Motor neuron (in vitro differentiated cells): ENCODE data around the gene ANKRD13C. TPM values are rescaled to one million over a fixed set of nuclear protein-coding genes. Genes with fewer than 3 reads are reported as not detected.

Experiments used
- ATAC-seq, 8 experiments: fragments of 200-7000 bp; cut with Tn5 transposase; replicated peaks in 6 of 8; 2 replicates each; pipeline ENCODE4 v1.8.0; 2021; ENCODE audit warnings: mild to moderate bottlenecking in 8 of 8, moderate library complexity in 8 of 8
- H3K27ac ChIP-seq, 2 donors: fragments of 250-450 bp; sonication (Bioruptor Pico); 2 replicates each; pipeline ENCODE4 v1.9.0; 2021; ENCODE audit warnings: antibody characterized with exemption in 2 of 2, mild to moderate bottlenecking in 2 of 2, moderate library complexity in 1 of 2
- H3K4me1 ChIP-seq, 2 donors: fragments of 250-450 bp; sonication (Bioruptor Pico); replicated peaks in 1 of 2; 2 replicates each; pipeline ENCODE4 v1.6.1; 2021; ENCODE audit warnings: antibody characterized with exemption in 2 of 2, mild to moderate bottlenecking in 2 of 2, moderate library complexity in 1 of 2
- H3K4me3 ChIP-seq, 5 donors: fragments of 250-450 bp; sonication (Bioruptor Pico); 2 replicates each; pipeline ENCODE4 v1.9.0; 2021; ENCODE audit warnings: antibody characterized with exemption in 5 of 5, mild to moderate bottlenecking in 5 of 5, moderate library complexity in 4 of 5
- WGBS, 10 experiments: fragments of 450-650 bp; shearing (Covaris generic); methylation state at CpG; one replicate each; pipeline ENCODE4 v1.0.0; 2022; 5-methylcytosine and 5-hydroxymethylcytosine counted together
- in situ Hi-C, 9 experiments: fragments of 400-800 bp; cut with MboI; loops; one replicate each; pipeline ENCODE4 v1.15.0; 2021; ENCODE audit warnings: low sequenced_read_pairs in 9 of 9, low pct_unique_long_range_greater_than_20kb in 2 of 9; ENCODE audit not compliant: unreplicated experiment in 9 of 9
- total RNA-seq, 8 experiments: library from RNA; unstranded; fragments of 300-600 nt; gene quantifications; 2 replicates each; pipeline versions ENCODE4 v1.2.3 to v1.2.4, GENCODE V29; 2022

The ANKRD13C gene
- 10 to 100 TPM; 26.6 to 39.0 (median 37.0) TPM for total RNA-seq

GRCh38 chr1:70354332-70355110 is at the start of gene ANKRD13C:
ANKRD13C (minus strand) TSS chr1:70354722; CDS start chr1:70354408, 314 bp downstream.
- Histone ChIP-seq H3K4me3 (peak within 1 kb of the TSS; percentile 87 to 98 (median 90)), H3K4me1 (peaks cover 21 to 26% of the 10 kb centered on the region in 2 donors), H3K27ac (peak within 1 kb of the TSS; percentile 96)
- in situ Hi-C loops: no loop called here
- ATAC-seq: peak; percentile 93 to 99 (median 97)
- 0 to 20% (median 1%) methylated on average over 1 to 32 of the region's 65 CpGs; no CpG with 5 or more reads in 2 of the 10 experiments for WGBS, 10 experiments

- WGBS, 10 experiments: 17 to 100% (median 71%) methylated on average over 1 to 2 of the region's 2 CpGs; no CpG with 5 or more reads in 2 of the 10 experiments
- in situ Hi-C loops: no loop called here
- Histone ChIP-seq H3K4me1 (peaks cover 7% of the 10 kb centered on the region in 2 donors), H3K4me3 (no peak overlapping the region), H3K27ac (no peak overlapping the region)
- ATAC-seq: no peak
Measured at GRCh38 chr1:70403759-70404158, 49.2 kb upstream of the ANKRD13C start.

- in situ Hi-C loops: no loop called here
- no peak for ATAC-seq
- 29 to 100% (median 86%) methylated on average over 1 of the region's 1 CpG; no CpG with 5 or more reads in 6 of the 10 experiments for WGBS, 10 experiments
- Histone ChIP-seq H3K27ac (no peak overlapping the region), H3K4me1 (peaks cover 7% of the 10 kb centered on the region in 2 donors), H3K4me3 (no peak overlapping the region)
Measured at GRCh38 chr1:70401974-70402373, 47.5 kb upstream of the ANKRD13C start.

- Histone ChIP-seq H3K4me1 (peaks cover 7% of the 10 kb centered on the region in 2 donors), H3K27ac (no peak overlapping the region), H3K4me3 (no peak overlapping the region)
- 33 to 100% (median 79%) methylated on average over 1 of the region's 1 CpG for WGBS, 10 experiments
- no peak for ATAC-seq
- in situ Hi-C loops: no loop called here
Measured at GRCh38 chr1:70400335-70400734, 45.8 kb upstream of the ANKRD13C start.

GRCh38 chr1:70397013-70397412 is 42.5 kb upstream of the ANKRD13C start:
- peak in 2 of 8 experiments; percentile 27 to 52 for ATAC-seq
- H3K4me1 ChIP-seq: peaks cover 7% of the 10 kb centered on the region in 2 donors
- no peak overlapping the region for H3K27ac ChIP-seq
- in situ Hi-C loops: no loop called here
- 33 to 86% (median 75%) methylated on average over 2 to 7 of the region's 7 CpGs; no CpG with 5 or more reads in 2 of the 10 experiments for WGBS, 10 experiments
- H3K4me3 ChIP-seq: no peak overlapping the region

- 8 to 100% (median 54%) methylated on average over 1 to 2 of the region's 2 CpGs for WGBS, 10 experiments
- Histone ChIP-seq H3K4me1 (peaks cover 7% of the 10 kb centered on the region in 2 donors), H3K4me3 (no peak overlapping the region), H3K27ac (no peak overlapping the region)
- ATAC-seq: peak in 2 of 8 experiments; percentile 22 to 80
- in situ Hi-C loops: no loop called here
Measured at GRCh38 chr1:70396607-70397006, 42.1 kb upstream of the ANKRD13C start.

- no peaks in the 10 kb centered on the region for H3K4me1 ChIP-seq
- in situ Hi-C loops: no loop called here
- no peak overlapping the region for H3K4me3 ChIP-seq
- no peak overlapping the region for H3K27ac ChIP-seq
- ATAC-seq: no peak
Measured at GRCh38 chr1:70392626-70393025, 38.1 kb upstream of the ANKRD13C start.

- H3K27ac ChIP-seq: no peak overlapping the region
- 77 to 100% (median 94%) methylated on average over 2 to 5 of the region's 5 CpGs; no CpG with 5 or more reads in 5 of the 10 experiments for whole genome bisulfite sequencing, 10 experiments
- H3K4me1 ChIP-seq: no peaks in the 10 kb centered on the region
- ATAC-seq: no peak
- in situ Hi-C loops: no loop called here
- no peak overlapping the region for H3K4me3 ChIP-seq
Measured at GRCh38 chr1:70387507-70387906, 33.0 kb upstream of the ANKRD13C start.

- in situ Hi-C loops: no loop called here
- 57 to 100% (median 96%) methylated on average over 1 to 2 of the region's 2 CpGs for WGBS, 10 experiments
- Histone ChIP-seq H3K4me3 (no peak overlapping the region), H3K27ac (no peak overlapping the region), H3K4me1 (no peaks in the 10 kb centered on the region)
- no peak for ATAC-seq
Measured at GRCh38 chr1:70386121-70386520, 31.6 kb upstream of the ANKRD13C start.

- WGBS, 10 experiments: 45 to 98% (median 82%) methylated on average over 1 to 6 of the region's 6 CpGs; no CpG with 5 or more reads in 2 of the 10 experiments
- in situ Hi-C loops: no loop called here
- no peaks in the 10 kb centered on the region for H3K4me1 ChIP-seq
- H3K27ac ChIP-seq: no peak overlapping the region
- H3K4me3 ChIP-seq: no peak overlapping the region
- ATAC-seq: no peak
Measured at GRCh38 chr1:70385477-70385876, 31.0 kb upstream of the ANKRD13C start.

- no peak for ATAC-seq
- Histone ChIP-seq H3K4me3 (no peak overlapping the region), H3K4me1 (no peaks in the 10 kb centered on the region), H3K27ac (no peak overlapping the region)
- in situ Hi-C loops: no loop called here
- WGBS, 10 experiments: 65 to 100% (median 92%) methylated on average over 1 to 2 of the region's 2 CpGs; no CpG with 5 or more reads in 1 of the 10 experiments
Measured at GRCh38 chr1:70384542-70384941, 30.0 kb upstream of the ANKRD13C start.

GRCh38 chr1:70383483-70383882 is 29.0 kb upstream of the ANKRD13C start:
- Histone ChIP-seq H3K4me1 (no peaks in the 10 kb centered on the region), H3K27ac (no peak overlapping the region), H3K4me3 (no peak overlapping the region)
- WGBS, 10 experiments: 29 to 100% (median 87%) methylated on average over 1 to 3 of the region's 3 CpGs
- ATAC-seq: peak in 1 of 8 experiments; percentile 59
- in situ Hi-C loops: no loop called here

GRCh38 chr1:70382682-70383081 is 28.2 kb upstream of the ANKRD13C start:
- Histone ChIP-seq H3K4me1 (no peaks in the 10 kb centered on the region), H3K4me3 (no peak overlapping the region), H3K27ac (no peak overlapping the region)
- in situ Hi-C loops: no loop called here
- no peak for ATAC-seq

GRCh38 chr1:70376196-70376595 is 21.7 kb upstream of the ANKRD13C start:
- WGBS, 10 experiments: 73 to 100% (median 83%) methylated on average over 2 to 6 of the region's 6 CpGs; no CpG with 5 or more reads in 1 of the 10 experiments
- Histone ChIP-seq H3K4me3 (no peak overlapping the region), H3K27ac (no peak overlapping the region), H3K4me1 (no peaks in the 10 kb centered on the region)
- no peak for ATAC-seq
- in situ Hi-C loops: no loop called here
